ENCODE measurements around the gene RIOK3.

GRCh38 chr18:23442958-23443357, 10.1 kb upstream of the RIOK3 start:
- TF ChIP-seq, protein P1, sequence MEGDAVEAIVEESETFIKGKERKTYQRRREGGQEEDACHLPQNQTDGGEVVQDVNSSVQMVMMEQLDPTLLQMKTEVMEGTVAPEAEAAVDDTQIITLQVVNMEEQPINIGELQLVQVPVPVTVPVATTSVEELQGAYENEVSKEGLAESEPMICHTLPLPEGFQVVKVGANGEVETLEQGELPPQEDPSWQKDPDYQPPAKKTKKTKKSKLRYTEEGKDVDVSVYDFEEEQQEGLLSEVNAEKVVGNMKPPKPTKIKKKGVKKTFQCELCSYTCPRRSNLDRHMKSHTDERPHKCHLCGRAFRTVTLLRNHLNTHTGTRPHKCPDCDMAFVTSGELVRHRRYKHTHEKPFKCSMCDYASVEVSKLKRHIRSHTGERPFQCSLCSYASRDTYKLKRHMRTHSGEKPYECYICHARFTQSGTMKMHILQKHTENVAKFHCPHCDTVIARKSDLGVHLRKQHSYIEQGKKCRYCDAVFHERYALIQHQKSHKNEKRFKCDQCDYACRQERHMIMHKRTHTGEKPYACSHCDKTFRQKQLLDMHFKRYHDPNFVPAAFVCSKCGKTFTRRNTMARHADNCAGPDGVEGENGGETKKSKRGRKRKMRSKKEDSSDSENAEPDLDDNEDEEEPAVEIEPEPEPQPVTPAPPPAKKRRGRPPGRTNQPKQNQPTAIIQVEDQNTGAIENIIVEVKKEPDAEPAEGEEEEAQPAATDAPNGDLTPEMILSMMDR (IDR thresholded peaks at IDR 0.05; ENCODE audit: low read depth, low read length) = no peak
- TF ChIP-seq EZH2phosphoT487 (IDR thresholded peaks at IDR 0.05; ENCODE audit: low read depth) = no peak

All from OCI-LY3 (cell line).